Measurements from ENCODE around the gene PSMD3.

DNA sequence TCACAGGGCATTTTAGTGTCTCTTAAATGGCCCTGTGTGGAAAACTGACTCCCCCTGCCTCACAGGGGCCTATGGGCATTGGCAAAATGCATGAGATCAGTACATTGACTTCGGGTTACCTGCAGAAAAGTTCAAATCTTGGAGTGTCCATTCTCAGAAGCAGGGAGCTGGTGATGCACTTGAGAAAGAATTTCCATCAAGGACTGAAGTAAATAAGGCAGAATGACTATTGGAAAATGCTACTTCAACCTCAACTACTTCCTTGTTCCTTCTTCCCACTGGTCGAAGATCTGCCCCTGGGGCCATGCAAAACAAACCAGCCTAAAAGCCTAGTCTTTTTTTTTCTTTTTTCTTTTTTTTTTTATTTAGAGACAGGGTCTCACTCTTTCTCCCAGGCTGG, 31.6 kb upstream of the PSMD3 start:
- TF ChIP-seq, protein P1, sequence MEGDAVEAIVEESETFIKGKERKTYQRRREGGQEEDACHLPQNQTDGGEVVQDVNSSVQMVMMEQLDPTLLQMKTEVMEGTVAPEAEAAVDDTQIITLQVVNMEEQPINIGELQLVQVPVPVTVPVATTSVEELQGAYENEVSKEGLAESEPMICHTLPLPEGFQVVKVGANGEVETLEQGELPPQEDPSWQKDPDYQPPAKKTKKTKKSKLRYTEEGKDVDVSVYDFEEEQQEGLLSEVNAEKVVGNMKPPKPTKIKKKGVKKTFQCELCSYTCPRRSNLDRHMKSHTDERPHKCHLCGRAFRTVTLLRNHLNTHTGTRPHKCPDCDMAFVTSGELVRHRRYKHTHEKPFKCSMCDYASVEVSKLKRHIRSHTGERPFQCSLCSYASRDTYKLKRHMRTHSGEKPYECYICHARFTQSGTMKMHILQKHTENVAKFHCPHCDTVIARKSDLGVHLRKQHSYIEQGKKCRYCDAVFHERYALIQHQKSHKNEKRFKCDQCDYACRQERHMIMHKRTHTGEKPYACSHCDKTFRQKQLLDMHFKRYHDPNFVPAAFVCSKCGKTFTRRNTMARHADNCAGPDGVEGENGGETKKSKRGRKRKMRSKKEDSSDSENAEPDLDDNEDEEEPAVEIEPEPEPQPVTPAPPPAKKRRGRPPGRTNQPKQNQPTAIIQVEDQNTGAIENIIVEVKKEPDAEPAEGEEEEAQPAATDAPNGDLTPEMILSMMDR (IDR thresholded peaks at IDR 0.05 in 8 of 11, conservative IDR thresholded peaks at IDR 0.05 in 3 of 11): no peak
- no peak for TF ChIP-seq POLR2A (IDR thresholded peaks at IDR 0.05)
- TF ChIP-seq POLR2AphosphoS5 (IDR thresholded peaks at IDR 0.05): no peak
